Measurements from ENCODE around the gene LMBR1.
"Not testable (repeated sequence)": the region's sequence is repeated elsewhere in the genome, so short reads cannot be mapped to it uniquely, and the experiment has no call there.

Gene LMBR1

GRCh38 chr7:156920487-156921373, 27.7 kb upstream of the LMBR1 start:
- not testable (repeated sequence) for H3K36me3 ChIP-seq (ENCODE audit: low read length); H3K4me2 ChIP-seq (ENCODE audit: low read depth, low read length, poor library complexity, severe bottlenecking); H2AFZ ChIP-seq (ENCODE audit: low read depth, low read length, severe bottlenecking)

GRCh38 chr7:156920076-156920475, 27.1 kb upstream of the LMBR1 start:
- Histone ChIP-seq H3K36me3 (ENCODE audit: low read length) (no peaks in the 10 kb centered on the region), H3K9me3 (ENCODE audit: insufficient read depth, low read length) (no peaks in the 10 kb centered on the region), H3K9ac (ENCODE audit: low read length) (no peak overlapping the region), H4K20me1 (ENCODE audit: low read depth, low read length) (no peaks in the 10 kb centered on the region), H3K4me2 (ENCODE audit: low read depth, low read length, poor library complexity, severe bottlenecking) (no peak overlapping the region), H3K79me2 (ENCODE audit: insufficient read depth, low read length) (no peaks in the 10 kb centered on the region), H3K4me3 (ENCODE audit: insufficient read depth, low read length, poor library complexity, severe bottlenecking) (no peak overlapping the region), H3F3A (ENCODE audit: insufficient read depth) (no peaks in the 10 kb centered on the region), H2AFZ (ENCODE audit: low read depth, low read length, severe bottlenecking) (no peak overlapping the region), H3K27ac (ENCODE audit: low read depth, low read length) (no peak overlapping the region), H3K9me2 (replicated peaks; ENCODE audit: insufficient read depth, low read length) (no peaks in the 10 kb centered on the region), H3K27me3 (ENCODE audit: low read length) (no peaks in the 10 kb centered on the region)
- TF ChIP-seq EZH2phosphoT487 (conservative IDR thresholded peaks at IDR 0.05; ENCODE audit: low read length) (no peak), CTCF (IDR thresholded peaks at IDR 0.05; ENCODE audit: insufficient read depth, low read length, poor library complexity, severe bottlenecking) (no peak)

More at GRCh38 chr7:156920487-156921373, 27.7 kb upstream of the LMBR1 start:
- not testable (repeated sequence) for H3K27me3 ChIP-seq (ENCODE audit: low read length); H3F3A ChIP-seq (ENCODE audit: insufficient read depth); H3K9me3 ChIP-seq (ENCODE audit: insufficient read depth, low read length); H3K79me2 ChIP-seq (ENCODE audit: insufficient read depth, low read length); H4K20me1 ChIP-seq (ENCODE audit: low read depth, low read length); H3K9me2 ChIP-seq (replicated peaks; ENCODE audit: insufficient read depth, low read length); H3K4me3 ChIP-seq (ENCODE audit: insufficient read depth, low read length, poor library complexity, severe bottlenecking); H3K27ac ChIP-seq (ENCODE audit: low read depth, low read length); H3K9ac ChIP-seq (ENCODE audit: low read length)

- H3K36me3 ChIP-seq (ENCODE audit: low read length): no peaks in the 10 kb centered on the region
- TF ChIP-seq CTCF (IDR thresholded peaks at IDR 0.05; ENCODE audit: insufficient read depth, low read length, poor library complexity, severe bottlenecking): no peak
- TF ChIP-seq EZH2phosphoT487 (conservative IDR thresholded peaks at IDR 0.05; ENCODE audit: low read length): no peak
- no peaks in the 10 kb centered on the region for H3K9me3 ChIP-seq (ENCODE audit: insufficient read depth, low read length)
Observed at GRCh38 chr7:156919132-156919713, 26.2 kb upstream of the LMBR1 start.

GRCh38 chr7:156918635-156919034, 25.7 kb upstream of the LMBR1 start:
- Histone ChIP-seq H3K4me3 (ENCODE audit: insufficient read depth, low read length, poor library complexity, severe bottlenecking) (no peak overlapping the region), H3K79me2 (ENCODE audit: insufficient read depth, low read length) (no peaks in the 10 kb centered on the region), H3F3A (ENCODE audit: insufficient read depth) (no peaks in the 10 kb centered on the region), H3K27me3 (ENCODE audit: low read length) (no peaks in the 10 kb centered on the region), H2AFZ (ENCODE audit: low read depth, low read length, severe bottlenecking) (no peak overlapping the region), H4K20me1 (ENCODE audit: low read depth, low read length) (no peaks in the 10 kb centered on the region), H3K36me3 (ENCODE audit: low read length) (no peaks in the 10 kb centered on the region), H3K4me2 (ENCODE audit: low read depth, low read length, poor library complexity, severe bottlenecking) (no peak overlapping the region), H3K9ac (ENCODE audit: low read length) (no peak overlapping the region), H3K9me2 (replicated peaks; ENCODE audit: insufficient read depth, low read length) (no peaks in the 10 kb centered on the region), H3K9me3 (ENCODE audit: insufficient read depth, low read length) (no peaks in the 10 kb centered on the region), H3K27ac (ENCODE audit: low read depth, low read length) (no peak overlapping the region)
- no peak for TF ChIP-seq CTCF (IDR thresholded peaks at IDR 0.05; ENCODE audit: insufficient read depth, low read length, poor library complexity, severe bottlenecking)
- no peak for TF ChIP-seq EZH2phosphoT487 (conservative IDR thresholded peaks at IDR 0.05; ENCODE audit: low read length)

More at GRCh38 chr7:156919132-156919713, 26.2 kb upstream of the LMBR1 start:
- H3K27ac ChIP-seq (ENCODE audit: low read depth, low read length): no peak overlapping the region
- no peak overlapping the region for H3K4me3 ChIP-seq (ENCODE audit: insufficient read depth, low read length, poor library complexity, severe bottlenecking)
- no peak overlapping the region for H3K4me2 ChIP-seq (ENCODE audit: low read depth, low read length, poor library complexity, severe bottlenecking)
- no peaks in the 10 kb centered on the region for H3K79me2 ChIP-seq (ENCODE audit: insufficient read depth, low read length)
- no peak overlapping the region for H2AFZ ChIP-seq (ENCODE audit: low read depth, low read length, severe bottlenecking)
- no peaks in the 10 kb centered on the region for H3K9me2 ChIP-seq (replicated peaks; ENCODE audit: insufficient read depth, low read length)
- H3K27me3 ChIP-seq (ENCODE audit: low read length): no peaks in the 10 kb centered on the region
- H3F3A ChIP-seq (ENCODE audit: insufficient read depth): no peaks in the 10 kb centered on the region
- no peak overlapping the region for H3K9ac ChIP-seq (ENCODE audit: low read length)
- no peaks in the 10 kb centered on the region for H4K20me1 ChIP-seq (ENCODE audit: low read depth, low read length)

- H3K9ac ChIP-seq (ENCODE audit: low read length); H3K79me2 ChIP-seq (ENCODE audit: insufficient read depth, low read length); H3K4me3 ChIP-seq (ENCODE audit: insufficient read depth, low read length, poor library complexity, severe bottlenecking); H3K36me3 ChIP-seq (ENCODE audit: low read length); H4K20me1 ChIP-seq (ENCODE audit: low read depth, low read length); H3K9me2 ChIP-seq (replicated peaks; ENCODE audit: insufficient read depth, low read length); H3F3A ChIP-seq (ENCODE audit: insufficient read depth); H2AFZ ChIP-seq (ENCODE audit: low read depth, low read length, severe bottlenecking); H3K9me3 ChIP-seq (ENCODE audit: insufficient read depth, low read length); H3K27ac ChIP-seq (ENCODE audit: low read depth, low read length); H3K27me3 ChIP-seq (ENCODE audit: low read length); H3K4me2 ChIP-seq (ENCODE audit: low read depth, low read length, poor library complexity, severe bottlenecking): not testable (repeated sequence)
Observed at GRCh38 chr7:156909574-156910252, 16.7 kb upstream of the LMBR1 start.
